Neural progenitor cell (in vitro differentiated cells): ENCODE data around the gene ZNF622. TPM values are rescaled to one million over a fixed set of nuclear protein-coding genes. Genes with fewer than 3 reads are reported as not detected.

ENCODE experiments used
- DNase-seq: peaks from one replicate; pipeline ENCODE4 v3.0.0-alpha.2; 2016; ENCODE audit warnings: low spot score
- H2AFZ ChIP-seq: fragments of 200-600 bp; sonication (generic); replicated peaks from 2 replicates; pipeline ENCODE4 v1.6.1; 2016; ENCODE audit warnings: antibody characterized with exemption
- H3F3A ChIP-seq: fragments of 200-600 bp; sonication (generic); 2 replicates; pipeline ENCODE4 v1.6.1; 2016; ENCODE audit warnings: antibody characterized with exemption, low read depth
- H3K27ac ChIP-seq: fragments of 200-600 bp; sonication (generic); 2 replicates; pipeline ENCODE4 v1.5.1; 2016; ENCODE audit warnings: mild to moderate bottlenecking
- H3K27me3 ChIP-seq: fragments of 200-600 bp; sonication (generic); 2 replicates; pipeline ENCODE4 v1.6.1; 2016; ENCODE audit warnings: mild to moderate bottlenecking, moderate library complexity
- H3K36me3 ChIP-seq: fragments of 200-600 bp; sonication (generic); 2 replicates; pipeline ENCODE4 v1.5.1; 2016
- H3K4me1 ChIP-seq: fragments of 200-600 bp; sonication (generic); 2 replicates; pipeline ENCODE4 v1.6.1; 2016; ENCODE audit warnings: mixed run types
- H3K4me2 ChIP-seq: fragments of 200-600 bp; sonication (generic); 2 replicates; pipeline ENCODE4 v1.6.1; 2016
- H3K4me3 ChIP-seq: fragments of 200-600 bp; sonication (generic); 2 replicates; pipeline ENCODE4 v1.5.1; 2016
- H3K79me2 ChIP-seq: fragments of 200-600 bp; sonication (generic); 2 replicates; pipeline ENCODE4 v1.6.1; 2016; ENCODE audit warnings: low read depth
- H3K9ac ChIP-seq: fragments of 200-600 bp; sonication (generic); 2 replicates; pipeline ENCODE4 v1.6.1; 2016
- H3K9me3 ChIP-seq: fragments of 200-600 bp; sonication (generic); 2 replicates; pipeline ENCODE4 v1.5.1; 2016; ENCODE audit warnings: low read depth
- H4K20me1 ChIP-seq: fragments of 200-600 bp; sonication (generic); 2 replicates; pipeline ENCODE4 v1.6.1; 2016; ENCODE audit warnings: low read depth
- H3K27ac Mint-ChIP-seq: 3 replicates; pipeline ENCODE4 v1.8.0; 2021; ENCODE audit warnings: mixed read lengths
- H3K27me3 Mint-ChIP-seq: 2 replicates; pipeline ENCODE4 v1.8.0; 2022; ENCODE audit warnings: low read depth, mild to moderate bottlenecking, inconsistent platforms, moderate library complexity, mixed read lengths; ENCODE audit not compliant: insufficient read depth
- H3K36me3 Mint-ChIP-seq: 3 replicates; pipeline ENCODE4 v1.8.0; 2021; ENCODE audit warnings: mixed read lengths
- H3K4me1 Mint-ChIP-seq: 3 replicates; pipeline ENCODE4 v1.8.0; 2021; ENCODE audit warnings: mixed read lengths
- H3K4me3 Mint-ChIP-seq: 3 replicates; pipeline ENCODE4 v1.8.0; 2021; ENCODE audit warnings: mild to moderate bottlenecking, moderate library complexity, mixed read lengths
- H3K9me3 Mint-ChIP-seq: 3 replicates; pipeline ENCODE4 v1.8.0; 2020; ENCODE audit warnings: mixed read lengths
- EZH2 ChIP-seq: fragments of 200-600 bp; sonication (generic); IDR thresholded peaks from 2 replicates; pipeline ENCODE4 v1.6.1; 2017; ENCODE audit warnings: antibody characterized with exemption, mild to moderate bottlenecking, moderate library complexity
- EZH2phosphoT487 ChIP-seq: fragments of 200-600 bp; sonication (generic); IDR thresholded peaks from 2 replicates; pipeline ENCODE4 v1.6.1; 2017; ENCODE audit warnings: antibody characterized with exemption
- total RNA-seq: library from RNA; depleted of rRNA; stranded (reverse); fragments of >200 nt; gene quantifications from 2 replicates; pipeline ENCODE4 v1.2.3, GENCODE V29; 2015; ENCODE audit warnings: low replicate concordance
- TF ChIP-seq, protein P1 (sequence below): fragments of 200-600 bp; sonication (generic); IDR thresholded peaks from 2 replicates; pipeline ENCODE4 v1.5.1; 2017; ENCODE audit warnings: antibody characterized with exemption, mild to moderate bottlenecking

ZNF622 gene
- total RNA-seq, 1 donor from 2014 or later = 14.6 TPM

GRCh38 chr5:16461026-16461425, 4.6 kb downstream of the ZNF622 start:
- TF ChIP-seq EZH2phosphoT487 (no peak), EZH2 (no peak)
- TF ChIP-seq, protein P1, sequence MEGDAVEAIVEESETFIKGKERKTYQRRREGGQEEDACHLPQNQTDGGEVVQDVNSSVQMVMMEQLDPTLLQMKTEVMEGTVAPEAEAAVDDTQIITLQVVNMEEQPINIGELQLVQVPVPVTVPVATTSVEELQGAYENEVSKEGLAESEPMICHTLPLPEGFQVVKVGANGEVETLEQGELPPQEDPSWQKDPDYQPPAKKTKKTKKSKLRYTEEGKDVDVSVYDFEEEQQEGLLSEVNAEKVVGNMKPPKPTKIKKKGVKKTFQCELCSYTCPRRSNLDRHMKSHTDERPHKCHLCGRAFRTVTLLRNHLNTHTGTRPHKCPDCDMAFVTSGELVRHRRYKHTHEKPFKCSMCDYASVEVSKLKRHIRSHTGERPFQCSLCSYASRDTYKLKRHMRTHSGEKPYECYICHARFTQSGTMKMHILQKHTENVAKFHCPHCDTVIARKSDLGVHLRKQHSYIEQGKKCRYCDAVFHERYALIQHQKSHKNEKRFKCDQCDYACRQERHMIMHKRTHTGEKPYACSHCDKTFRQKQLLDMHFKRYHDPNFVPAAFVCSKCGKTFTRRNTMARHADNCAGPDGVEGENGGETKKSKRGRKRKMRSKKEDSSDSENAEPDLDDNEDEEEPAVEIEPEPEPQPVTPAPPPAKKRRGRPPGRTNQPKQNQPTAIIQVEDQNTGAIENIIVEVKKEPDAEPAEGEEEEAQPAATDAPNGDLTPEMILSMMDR = no peak
- Mint-ChIP-seq H3K4me1 (peaks cover 23% of the 10 kb centered on the region), H3K4me3 (no peak overlapping the region), H3K9me3 (no peaks in the 10 kb centered on the region), H3K36me3 (peaks cover 10% of the 10 kb centered on the region), H3K27me3 (no peaks in the 10 kb centered on the region), H3K27ac (no peak overlapping the region)
- peaks cover 11% of the 10 kb centered on the region for H3K4me1 ChIP-seq
- no peaks in the 10 kb centered on the region for H3K27me3 ChIP-seq
- peaks cover 24% of the 10 kb centered on the region for H3K79me2 ChIP-seq
- H3K36me3 ChIP-seq = peaks cover 11% of the 10 kb centered on the region
- H3K4me2 ChIP-seq = no peak overlapping the region
- H4K20me1 ChIP-seq = peaks cover 10% of the 10 kb centered on the region
- no peak for DNase-seq
- H2AFZ ChIP-seq = no peak overlapping the region
- no peak overlapping the region for H3K9ac ChIP-seq
- no peak overlapping the region for H3K27ac ChIP-seq
- no peak overlapping the region for H3K4me3 ChIP-seq
- no peaks in the 10 kb centered on the region for H3F3A ChIP-seq
- H3K9me3 ChIP-seq = no peaks in the 10 kb centered on the region

GRCh38 chr5:16459451-16459850, 6.1 kb downstream of the ZNF622 start:
- Histone ChIP-seq H3K27ac (no peak overlapping the region), H3F3A (no peaks in the 10 kb centered on the region), H3K4me1 (peaks cover 9% of the 10 kb centered on the region), H4K20me1 (peaks cover 8% of the 10 kb centered on the region), H3K36me3 (peaks cover 11% of the 10 kb centered on the region), H3K4me2 (no peak overlapping the region), H3K79me2 (peaks cover 29% of the 10 kb centered on the region), H3K9me3 (no peaks in the 10 kb centered on the region), H3K9ac (no peak overlapping the region), H3K27me3 (no peaks in the 10 kb centered on the region), H3K4me3 (no peak overlapping the region), H2AFZ (no peak overlapping the region)
- no peak for DNase-seq
- no peaks in the 10 kb centered on the region for H3K27me3 Mint-ChIP-seq
- peaks cover 14% of the 10 kb centered on the region for H3K4me1 Mint-ChIP-seq
- TF ChIP-seq, protein P1 = no peak
- no peak for TF ChIP-seq EZH2
- no peak for TF ChIP-seq EZH2phosphoT487
- no peak overlapping the region for H3K27ac Mint-ChIP-seq
- H3K4me3 Mint-ChIP-seq = no peak overlapping the region
- no peaks in the 10 kb centered on the region for H3K9me3 Mint-ChIP-seq
- peaks cover 12% of the 10 kb centered on the region for H3K36me3 Mint-ChIP-seq

DNA sequence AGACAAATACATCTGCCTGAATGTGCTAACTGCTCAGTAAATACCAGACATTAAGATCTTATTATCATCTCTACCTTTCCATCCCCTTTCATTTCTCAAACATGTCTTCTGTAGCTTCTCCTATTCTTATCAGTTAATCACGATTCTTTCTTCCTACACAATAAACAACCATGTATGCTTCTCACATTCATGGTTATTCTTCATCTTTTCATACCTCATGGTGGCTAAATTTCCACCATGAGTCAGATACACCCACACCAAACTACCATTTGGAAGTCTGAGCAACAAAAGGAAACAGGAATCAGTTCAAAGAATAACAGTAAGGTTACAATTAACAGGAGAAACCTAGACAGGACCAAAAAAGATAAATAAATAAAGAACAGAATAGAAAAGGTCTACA, 7.7 kb downstream of the ZNF622 start:
- Histone ChIP-seq H3K4me2 (no peak overlapping the region), H2AFZ (no peak overlapping the region), H3K27ac (no peak overlapping the region), H3F3A (no peaks in the 10 kb centered on the region), H4K20me1 (no peaks in the 10 kb centered on the region), H3K4me3 (no peak overlapping the region), H3K4me1 (no peaks in the 10 kb centered on the region), H3K79me2 (peaks cover 17% of the 10 kb centered on the region), H3K27me3 (no peaks in the 10 kb centered on the region), H3K9me3 (no peaks in the 10 kb centered on the region), H3K36me3 (peaks cover 11% of the 10 kb centered on the region), H3K9ac (no peak overlapping the region)
- no peaks in the 10 kb centered on the region for H3K9me3 Mint-ChIP-seq
- no peak overlapping the region for H3K27ac Mint-ChIP-seq
- no peaks in the 10 kb centered on the region for H3K4me1 Mint-ChIP-seq
- no peak for DNase-seq
- H3K36me3 Mint-ChIP-seq = peaks cover 11% of the 10 kb centered on the region
- H3K4me3 Mint-ChIP-seq = no peak overlapping the region
- TF ChIP-seq, protein P1 = no peak
- TF ChIP-seq EZH2phosphoT487 (no peak), EZH2 (no peak)
- no peaks in the 10 kb centered on the region for H3K27me3 Mint-ChIP-seq
